C4-2B (cell line): ENCODE data around the gene MANF.

Source experiments
- CTCF ChIP-seq: fragments of 450-650 bp; conservative IDR thresholded peaks from 2 replicates; pipeline ENCODE4 v1.5.1; 2017; ENCODE audit warnings: mild to moderate bottlenecking
- ZFX ChIP-seq: fragments of 450-650 bp; IDR thresholded peaks from 2 replicates; pipeline ENCODE4 v1.6.1; 2017

- no peak for TF ChIP-seq CTCF
- TF ChIP-seq ZFX, result no peak
Measured at GRCh38 chr3:51340013-51340829, 44.9 kb upstream of the MANF start.
